Liver (tissue), 9 donors: ENCODE data around the gene POLR2B. TPM values are rescaled to one million over a fixed set of nuclear protein-coding genes. Genes with fewer than 3 reads are reported as not detected.

Source experiments
- DNase-seq: peaks from one replicate; pipeline ENCODE4 v3.0.0-alpha.2; 2017; ENCODE audit warnings: low spot score
- H3K27ac ChIP-seq, 2 donors: one replicate each; pipeline ENCODE4 v1.7.0; 2013; ENCODE audit warnings: inconsistent platforms in 2 of 2, low read length in 2 of 2, control low read depth in 1 of 2, low read depth in 1 of 2, mild to moderate bottlenecking in 1 of 2
- H3K27me3 ChIP-seq, 4 donors: one replicate each; pipeline versions ENCODE4 v1.6.1 to v1.7.0; 2013; ENCODE audit warnings: low read length in 3 of 4, inconsistent platforms in 1 of 4, mild to moderate bottlenecking in 1 of 4, moderate library complexity in 1 of 4; ENCODE audit not compliant: control insufficient read depth in 4 of 4, insufficient read depth in 4 of 4
- H3K36me3 ChIP-seq, 4 donors: one replicate each; pipeline versions ENCODE4 v1.6.1 to v1.7.0; 2013; ENCODE audit warnings: low read length in 3 of 4, mild to moderate bottlenecking in 3 of 4, low read depth in 1 of 4, moderate library complexity in 1 of 4; ENCODE audit not compliant: control insufficient read depth in 4 of 4, insufficient read depth in 3 of 4
- H3K4me1 ChIP-seq, 4 donors: one replicate each; pipeline versions ENCODE4 v1.6.1 to v1.7.0; 2013; ENCODE audit warnings: low read length in 3 of 4, mild to moderate bottlenecking in 3 of 4, moderate library complexity in 1 of 4; ENCODE audit not compliant: control insufficient read depth in 4 of 4, insufficient read depth in 4 of 4
- H3K4me3 ChIP-seq, 3 donors: one replicate each; pipeline versions ENCODE4 v1.6.1 to v1.7.0; 2013; ENCODE audit warnings: low read length in 3 of 3, control low read depth in 1 of 3, low read depth in 1 of 3, mild to moderate bottlenecking in 1 of 3
- H3K9ac ChIP-seq, 2 donors: one replicate each; pipeline ENCODE4 v1.7.0; 2013; ENCODE audit warnings: low read length in 2 of 2, mild to moderate bottlenecking in 2 of 2, moderate library complexity in 2 of 2, control low read depth in 1 of 2, low read depth in 1 of 2
- H3K9me3 ChIP-seq, 4 donors: one replicate each; pipeline versions ENCODE4 v1.6.1 to v1.7.0; 2013; ENCODE audit warnings: low read length in 3 of 4; ENCODE audit not compliant: control insufficient read depth in 4 of 4
- ATF3 ChIP-seq: IDR thresholded peaks from 2 replicates; pipeline ENCODE4 v1.6.1; 2016; ENCODE audit warnings: antibody characterized with exemption
- CTCF ChIP-seq: fragments of 150-350 bp; IDR thresholded peaks from 2 replicates; pipeline ENCODE4 v1.5.1; 2017; ENCODE audit warnings: improper control_type of control experiment, low read depth, low read length; ENCODE audit not compliant: missing input control
- EGR1 ChIP-seq, 2 donors: IDR thresholded peaks; 2 replicates each; pipeline ENCODE4 v1.6.1; 2016 to 2018; ENCODE audit warnings: antibody characterized with exemption in 2 of 2, low read depth in 2 of 2
- FOXA2 ChIP-seq: IDR thresholded peaks from 2 replicates; pipeline ENCODE4 v1.6.1; 2016; ENCODE audit warnings: antibody characterized with exemption
- RAD21 ChIP-seq, 2 donors: IDR thresholded peaks; 2 replicates each; pipeline ENCODE4 v1.6.1; 2016; ENCODE audit warnings: antibody characterized with exemption in 2 of 2, mild to moderate bottlenecking in 2 of 2
- REST ChIP-seq: IDR thresholded peaks from 2 replicates; pipeline ENCODE4 v1.6.1; 2016; ENCODE audit warnings: antibody characterized with exemption, mild to moderate bottlenecking
- RXRA ChIP-seq, 2 donors: IDR thresholded peaks; 2 replicates each; pipeline ENCODE4 v1.6.1; 2017 to 2018; ENCODE audit warnings: antibody characterized with exemption in 2 of 2, mild to moderate bottlenecking in 1 of 2
- SP1 ChIP-seq: IDR thresholded peaks from 2 replicates; pipeline ENCODE4 v1.6.1; 2018; ENCODE audit warnings: antibody characterized with exemption, mild to moderate bottlenecking
- TAF1 ChIP-seq: conservative IDR thresholded peaks from 2 replicates; pipeline ENCODE4 v1.6.1; 2016; ENCODE audit warnings: antibody characterized with exemption, mild to moderate bottlenecking
- YY1 ChIP-seq: IDR thresholded peaks from 2 replicates; pipeline ENCODE4 v1.6.1; 2016; ENCODE audit warnings: antibody characterized with exemption, mild to moderate bottlenecking
- WGBS: extraction: QIAGEN DNeasy Blood & Tissue Kit; methylation state at CpG from one replicate; pipeline ENCODE4 v1.1.7; 2013; 5-methylcytosine and 5-hydroxymethylcytosine counted together
- polyA plus RNA-seq, 2 donors: library from polyadenylated mRNA; stranded (reverse) in 1 of 2; unstranded in 1 of 2; fragments of 200-250 nt in 1 of 2; fragments of >200 nt in 1 of 2; fragmentation: Nextera tagmentation in 1 of 2; extraction: Ambion mirVana in 1 of 2; gene quantifications; one replicate each; pipeline versions ENCODE4 v1.2.1 to v1.2.3, GENCODE V29; 2013 to 2015
- total RNA-seq, 2 donors: library from RNA; depleted of rRNA; stranded (reverse); fragments of >200 nt; gene quantifications; one replicate each; pipeline ENCODE4 v1.2.3, GENCODE V29; 2014
- TF ChIP-seq, protein P1 (sequence below): IDR thresholded peaks from 2 replicates; pipeline ENCODE4 v1.6.1; 2016; ENCODE audit warnings: antibody characterized with exemption
- donor health status: healthy.
- donor health status: healthy.
- donor health status: healthy.
- donor health status: healthy.
- donor health status: healthy.

The POLR2B gene
- total and polyA plus RNA-seq, 4 donors: 16.6 to 64.4 (median 40.0) TPM

GRCh38 chr4:57073559-57073958 lies 94.9 kb downstream of the POLR2B start (continued):
- TF ChIP-seq REST (no peak), SP1 (no peak), YY1 (no peak), EGR1 (IDR thresholded peaks at IDR 0.05; ENCODE audit: low read depth in 2 of 2) (no peak), ATF3 (no peak)

DNA sequence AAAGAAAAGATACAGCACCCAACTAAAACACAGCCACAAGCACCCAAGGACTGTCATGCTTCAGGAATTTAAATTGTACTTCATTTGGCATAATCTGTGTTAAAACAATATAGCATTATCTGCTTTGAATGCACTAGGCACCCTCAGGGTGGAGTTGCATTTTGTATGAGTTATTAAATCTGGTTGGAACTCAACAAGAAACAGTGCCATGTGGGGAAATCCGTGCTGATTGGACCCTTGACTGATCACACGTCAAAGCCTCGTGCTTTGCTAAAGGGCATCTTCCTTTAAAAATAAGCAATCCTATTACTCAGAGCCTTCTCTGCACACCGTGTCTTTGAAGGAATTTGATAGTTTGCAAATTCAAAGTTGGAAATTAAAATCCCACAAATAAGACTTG lies 96.0 kb downstream of the POLR2B start:
- no peak overlapping the region for H3K27ac ChIP-seq

More for the DNA sequence above, 96.0 kb downstream of the POLR2B start:
- H3K4me1 ChIP-seq: no peaks in the 10 kb centered on the region
- no peaks in the 10 kb centered on the region for H3K27me3 ChIP-seq
- DNase-seq: no peak
- no peak overlapping the region for H3K9ac ChIP-seq
- H3K36me3 ChIP-seq: no peaks in the 10 kb centered on the region
- no peak overlapping the region for H3K4me3 ChIP-seq
- no peaks in the 10 kb centered on the region for H3K9me3 ChIP-seq
- WGBS: 33% methylated on average over 4 of the region's 4 CpGs
- TF ChIP-seq REST: no peak
- no peak for TF ChIP-seq TAF1
- TF ChIP-seq YY1: no peak
- TF ChIP-seq, protein P1, sequence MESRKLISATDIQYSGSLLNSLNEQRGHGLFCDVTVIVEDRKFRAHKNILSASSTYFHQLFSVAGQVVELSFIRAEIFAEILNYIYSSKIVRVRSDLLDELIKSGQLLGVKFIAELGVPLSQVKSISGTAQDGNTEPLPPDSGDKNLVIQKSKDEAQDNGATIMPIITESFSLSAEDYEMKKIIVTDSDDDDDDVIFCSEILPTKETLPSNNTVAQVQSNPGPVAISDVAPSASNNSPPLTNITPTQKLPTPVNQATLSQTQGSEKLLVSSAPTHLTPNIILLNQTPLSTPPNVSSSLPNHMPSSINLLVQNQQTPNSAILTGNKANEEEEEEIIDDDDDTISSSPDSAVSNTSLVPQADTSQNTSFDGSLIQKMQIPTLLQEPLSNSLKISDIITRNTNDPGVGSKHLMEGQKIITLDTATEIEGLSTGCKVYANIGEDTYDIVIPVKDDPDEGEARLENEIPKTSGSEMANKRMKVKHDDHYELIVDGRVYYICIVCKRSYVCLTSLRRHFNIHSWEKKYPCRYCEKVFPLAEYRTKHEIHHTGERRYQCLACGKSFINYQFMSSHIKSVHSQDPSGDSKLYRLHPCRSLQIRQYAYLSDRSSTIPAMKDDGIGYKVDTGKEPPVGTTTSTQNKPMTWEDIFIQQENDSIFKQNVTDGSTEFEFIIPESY: no peak
- TF ChIP-seq EGR1 (IDR thresholded peaks at IDR 0.05; ENCODE audit: low read depth in 2 of 2): no peak
- TF ChIP-seq SP1: no peak
- TF ChIP-seq CTCF: no peak
- TF ChIP-seq FOXA2: no peak
- TF ChIP-seq RAD21 (IDR thresholded peaks at IDR 0.05): no peak
- TF ChIP-seq RXRA (IDR thresholded peaks at IDR 0.05): no peak
- TF ChIP-seq ATF3: no peak
